ENCODE measurements around the gene FANCC.

Gene FANCC

GRCh38 chr9:95171596-95171995 is 145.9 kb downstream of the FANCC start:
- H3K4me3 ChIP-seq (ENCODE audit: low read depth, low read length), result no peak overlapping the region
- in situ Hi-C loops (cut with HindIII; ENCODE audit: low sequenced_read_pairs), result no loop called here
- DNase-seq (ENCODE audit: low read depth, low spot score), result no peak
- TF ChIP-seq CTCF (IDR thresholded peaks at IDR 0.05; ENCODE audit: low read depth, low read length), result no peak

GRCh38 chr9:95171001-95171400 is 146.5 kb downstream of the FANCC start:
- in situ Hi-C loops (cut with HindIII; ENCODE audit: low sequenced_read_pairs), result no loop called here
- TF ChIP-seq CTCF (IDR thresholded peaks at IDR 0.05; ENCODE audit: low read depth, low read length), result no peak
- peak; percentile 65 for DNase-seq (ENCODE audit: low read depth, low spot score)
- no peak overlapping the region for H3K4me3 ChIP-seq (ENCODE audit: low read depth, low read length)

GRCh38 chr9:95167998-95168397 is 149.5 kb downstream of the FANCC start:
- peak; percentile 93 for DNase-seq (ENCODE audit: low read depth, low spot score)
- peak; percentile 92 for TF ChIP-seq CTCF (IDR thresholded peaks at IDR 0.05; ENCODE audit: low read depth, low read length)
- in situ Hi-C loops (cut with HindIII; ENCODE audit: low sequenced_read_pairs), result no loop called here
- H3K4me3 ChIP-seq (ENCODE audit: low read depth, low read length), result no peak overlapping the region

GRCh38 chr9:95165004-95165403 is 152.5 kb downstream of the FANCC start:
- DNase-seq (ENCODE audit: low read depth, low spot score), result no peak
- H3K4me3 ChIP-seq (ENCODE audit: low read depth, low read length), result no peak overlapping the region
- in situ Hi-C loops (cut with HindIII; ENCODE audit: low sequenced_read_pairs), result no loop called here
- TF ChIP-seq CTCF (IDR thresholded peaks at IDR 0.05; ENCODE audit: low read depth, low read length), result no peak

- no peak overlapping the region for H3K4me3 ChIP-seq (ENCODE audit: low read depth, low read length)
- no peak for TF ChIP-seq CTCF (IDR thresholded peaks at IDR 0.05; ENCODE audit: low read depth, low read length)
- DNase-seq (ENCODE audit: low read depth, low spot score), result peak; percentile 90
- in situ Hi-C loops (cut with HindIII; ENCODE audit: low sequenced_read_pairs), result no loop called here
These were observed 159.9 kb downstream of the FANCC start for GRCh38 chr9:95157481-95158151.

- H3K4me3 ChIP-seq (ENCODE audit: low read depth, low read length), result no peak overlapping the region
- in situ Hi-C loops (cut with HindIII; ENCODE audit: low sequenced_read_pairs), result no loop called here
- no peak for DNase-seq (ENCODE audit: low read depth, low spot score)
These were observed 161.4 kb downstream of the FANCC start for GRCh38 chr9:95156074-95156473.

More at GRCh38 chr9:95156074-95156473, 161.4 kb downstream of the FANCC start:
- no peak for TF ChIP-seq CTCF (IDR thresholded peaks at IDR 0.05; ENCODE audit: low read depth, low read length)

Measured in astrocyte of the spinal cord (primary cell).